ENCODE data around the gene PCGF1.

- TF ChIP-seq CTCF (IDR thresholded peaks at IDR 0.05 in 8 of 11, conservative IDR thresholded peaks at IDR 0.05 in 3 of 11), result no peak
- TF ChIP-seq POLR2A (IDR thresholded peaks at IDR 0.05), result no peak
- TF ChIP-seq POLR2AphosphoS5 (IDR thresholded peaks at IDR 0.05), result no peak
These were observed 15.6 kb downstream of the PCGF1 start for GRCh38 chr2:74491648-74492544.

All from spleen (tissue), 7 donors.